Mucosa of rectum (tissue), 2 donors: Measurements from ENCODE around the gene TWSG1.
"Not testable (repeated sequence)": the region's sequence is repeated elsewhere in the genome, so short reads cannot be mapped to it uniquely, and the experiment has no call there.

Source experiments
- H3K27ac ChIP-seq, 2 donors: one replicate each; pipeline ENCODE4 v1.7.0; 2013; ENCODE audit warnings: inconsistent platforms in 2 of 2, low read depth in 2 of 2, low read length in 2 of 2
- H3K27me3 ChIP-seq, 2 donors: one replicate each; pipeline ENCODE4 v1.7.0; 2013; ENCODE audit warnings: low read length in 2 of 2; ENCODE audit not compliant: control insufficient read depth in 2 of 2, insufficient read depth in 2 of 2
- H3K36me3 ChIP-seq, 2 donors: one replicate each; pipeline ENCODE4 v1.7.0; 2013; ENCODE audit warnings: low read length in 2 of 2; ENCODE audit not compliant: control insufficient read depth in 2 of 2, insufficient read depth in 2 of 2
- H3K4me1 ChIP-seq, 2 donors: one replicate each; pipeline ENCODE4 v1.7.0; 2013; ENCODE audit warnings: low read length in 2 of 2, mild to moderate bottlenecking in 1 of 2; ENCODE audit not compliant: control insufficient read depth in 2 of 2, insufficient read depth in 2 of 2
- H3K4me3 ChIP-seq, 2 donors: one replicate each; pipeline ENCODE4 v1.7.0; 2013; ENCODE audit warnings: low read length in 2 of 2
- H3K9ac ChIP-seq, 2 donors: one replicate each; pipeline ENCODE4 v1.7.0; 2013; ENCODE audit warnings: low read length in 2 of 2, low read depth in 1 of 2, mild to moderate bottlenecking in 1 of 2
- H3K9me3 ChIP-seq, 2 donors: one replicate each; pipeline ENCODE4 v1.7.0; 2013; ENCODE audit warnings: low read length in 2 of 2; ENCODE audit not compliant: control insufficient read depth in 2 of 2
- donor health status: healthy.
- donor health status: Normal muscosa, but diverticular disease.

The TWSG1 gene

DNA sequence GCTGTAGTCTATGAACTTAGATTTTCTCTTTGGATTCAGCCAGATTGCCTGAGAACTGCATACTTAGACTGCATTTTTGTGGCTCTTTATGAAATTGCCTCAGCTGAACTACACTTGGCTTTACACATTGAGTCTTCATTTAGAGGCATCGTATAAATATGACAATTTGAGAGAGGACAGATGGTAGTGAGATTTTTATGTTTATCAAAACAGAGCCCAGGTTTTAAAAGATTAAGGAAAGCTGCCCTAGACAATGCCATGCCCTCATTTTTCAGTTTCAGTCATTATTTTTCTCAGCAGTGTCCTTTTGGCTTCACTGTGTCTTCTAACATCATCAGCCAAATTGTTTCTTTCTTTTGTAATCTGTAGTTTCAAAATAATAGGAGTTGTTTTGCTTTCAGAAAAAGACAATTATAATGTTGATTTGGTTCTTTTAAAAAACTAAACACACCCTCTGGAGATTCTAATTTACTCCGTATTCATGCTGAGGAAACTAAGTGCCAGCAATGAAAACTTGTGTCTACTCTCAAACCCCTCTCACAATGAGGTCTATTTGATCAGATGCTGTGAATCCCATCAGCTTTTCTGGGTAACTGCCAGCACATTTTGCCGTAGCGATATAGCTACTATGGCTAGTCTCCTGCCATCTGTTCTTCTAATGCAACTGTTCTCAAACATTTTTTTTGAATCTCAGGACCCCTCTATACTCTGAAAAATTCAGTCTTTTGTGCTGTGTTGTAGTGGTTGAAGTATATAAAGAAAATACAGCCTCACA lies 46.2 kb downstream of the TWSG1 start:
- Histone ChIP-seq H3K36me3 (no peaks in the 10 kb centered on the region), H3K4me1 (no peaks in the 10 kb centered on the region), H3K4me3 (no peak overlapping the region), H3K9ac (no peak overlapping the region), H3K27me3 (no peaks in the 10 kb centered on the region), H3K9me3 (no peaks in the 10 kb centered on the region), H3K27ac (no peak overlapping the region)

DNA sequence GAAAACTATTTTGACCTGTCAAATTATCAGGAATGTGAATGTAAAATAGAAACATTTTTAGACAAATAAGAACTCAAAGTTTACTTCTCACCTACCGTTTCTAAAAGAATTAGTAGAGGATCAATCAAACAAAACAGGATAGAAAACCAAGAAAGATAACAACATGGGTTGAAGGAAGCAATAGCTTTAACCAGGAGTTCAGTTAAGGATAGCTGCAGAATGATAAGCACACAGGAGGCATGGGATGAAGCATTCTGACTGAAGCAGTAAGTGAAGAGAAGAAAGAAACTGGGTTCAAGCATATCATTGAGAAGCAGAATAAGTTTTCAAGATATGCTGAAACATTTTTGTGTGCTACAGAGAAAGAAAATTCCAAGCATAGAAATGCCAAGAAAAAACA lies 52.3 kb downstream of the TWSG1 start:
- Histone ChIP-seq H3K4me3 (no peak overlapping the region), H3K27ac (no peak overlapping the region), H3K4me1 (no peaks in the 10 kb centered on the region), H3K27me3 (no peaks in the 10 kb centered on the region), H3K9ac (no peak overlapping the region), H3K9me3 (no peaks in the 10 kb centered on the region), H3K36me3 (no peaks in the 10 kb centered on the region)

DNA sequence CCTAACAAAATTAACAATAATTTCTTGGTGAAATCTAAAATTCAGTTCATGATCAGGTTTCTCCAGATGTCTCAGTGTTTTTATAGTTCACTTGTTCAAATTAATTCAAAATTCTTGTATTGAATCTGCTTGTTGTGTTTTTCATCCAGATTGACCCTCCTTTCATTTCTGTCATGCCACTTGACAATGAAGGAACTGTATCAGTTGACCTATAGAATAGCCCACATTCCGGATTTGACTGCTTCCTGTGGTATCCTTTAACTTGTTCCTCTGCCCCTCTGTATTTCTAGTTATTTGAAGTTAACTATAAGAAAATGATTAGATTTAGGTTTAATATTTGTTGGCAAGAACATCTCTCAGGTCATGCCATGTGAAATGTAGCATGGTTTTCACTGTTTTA lies 53.3 kb downstream of the TWSG1 start:
- no peaks in the 10 kb centered on the region for H3K27me3 ChIP-seq
- no peaks in the 10 kb centered on the region for H3K36me3 ChIP-seq
- no peak overlapping the region for H3K9ac ChIP-seq
- H3K4me3 ChIP-seq: no peak overlapping the region
- no peaks in the 10 kb centered on the region for H3K9me3 ChIP-seq
- H3K27ac ChIP-seq: no peak overlapping the region
- no peaks in the 10 kb centered on the region for H3K4me1 ChIP-seq

DNA sequence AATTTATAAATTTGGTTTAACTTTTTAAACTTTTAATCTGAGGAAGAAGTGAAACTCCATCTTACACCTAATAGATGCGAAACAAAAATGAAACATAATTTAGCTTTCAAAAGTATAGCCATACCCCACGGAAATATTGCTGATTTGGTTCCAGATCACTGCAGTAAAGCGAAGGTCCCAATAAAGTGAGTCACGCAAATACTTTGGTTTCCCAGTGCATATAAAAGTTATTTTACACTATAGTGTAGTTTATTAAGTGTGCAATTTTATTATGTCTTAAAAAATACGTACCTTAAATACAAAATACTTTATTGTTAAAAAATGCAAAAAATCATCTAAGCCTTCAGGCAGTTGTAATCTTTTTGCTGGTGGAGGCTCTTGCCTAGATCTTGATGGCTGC lies 55.1 kb downstream of the TWSG1 start:
- Histone ChIP-seq H3K27ac (no peak overlapping the region), H3K9me3 (no peaks in the 10 kb centered on the region), H3K4me3 (no peak overlapping the region), H3K27me3 (no peaks in the 10 kb centered on the region), H3K4me1 (no peaks in the 10 kb centered on the region), H3K36me3 (no peaks in the 10 kb centered on the region), H3K9ac (no peak overlapping the region)

DNA sequence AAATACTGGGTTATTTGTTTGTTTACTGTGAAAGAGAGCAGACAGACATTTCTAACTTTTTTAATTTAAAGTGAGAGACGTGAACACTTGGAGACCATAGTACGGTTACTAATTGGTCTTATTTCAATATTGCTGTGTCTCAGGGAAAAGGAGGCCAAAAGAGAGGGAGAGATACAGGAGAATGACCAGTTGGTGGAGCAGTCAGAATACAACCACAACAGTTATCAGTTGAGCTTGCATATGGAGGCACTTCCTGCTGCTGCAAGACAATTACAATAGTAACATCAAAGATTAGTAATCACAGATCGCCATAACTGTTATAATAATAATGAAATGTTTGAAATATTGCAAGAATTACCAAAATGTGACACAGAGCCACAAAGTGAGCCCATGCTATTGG lies 58.2 kb downstream of the TWSG1 start:
- Histone ChIP-seq H3K4me1 (no peaks in the 10 kb centered on the region), H3K27me3 (no peaks in the 10 kb centered on the region), H3K36me3 (no peaks in the 10 kb centered on the region), H3K9ac (no peak overlapping the region), H3K27ac (no peak overlapping the region), H3K4me3 (no peak overlapping the region), H3K9me3 (no peaks in the 10 kb centered on the region)

DNA sequence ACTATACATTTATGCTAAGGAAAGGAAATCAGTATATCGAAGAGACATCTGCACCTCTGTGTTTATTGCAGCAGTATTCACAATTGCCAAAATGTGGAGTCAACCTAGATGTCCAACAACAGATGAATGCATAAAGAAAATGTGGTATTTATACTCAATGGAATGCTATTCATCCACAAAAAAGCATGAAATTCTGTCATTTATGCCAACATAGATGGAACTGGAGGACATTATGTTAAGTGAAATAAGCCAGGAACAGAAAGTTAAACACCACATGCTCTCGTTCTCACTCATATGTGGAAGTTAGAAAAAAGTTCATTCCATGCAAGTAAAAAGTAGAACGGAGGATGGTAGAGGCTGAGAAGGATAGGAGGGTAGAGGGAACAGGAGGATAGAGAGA lies 59.5 kb downstream of the TWSG1 start:
- Histone ChIP-seq H3K27ac (no peak overlapping the region), H3K36me3 (no peaks in the 10 kb centered on the region), H3K27me3 (no peaks in the 10 kb centered on the region), H3K9ac (no peak overlapping the region), H3K4me3 (no peak overlapping the region), H3K9me3 (no peaks in the 10 kb centered on the region), H3K4me1 (no peaks in the 10 kb centered on the region)

DNA sequence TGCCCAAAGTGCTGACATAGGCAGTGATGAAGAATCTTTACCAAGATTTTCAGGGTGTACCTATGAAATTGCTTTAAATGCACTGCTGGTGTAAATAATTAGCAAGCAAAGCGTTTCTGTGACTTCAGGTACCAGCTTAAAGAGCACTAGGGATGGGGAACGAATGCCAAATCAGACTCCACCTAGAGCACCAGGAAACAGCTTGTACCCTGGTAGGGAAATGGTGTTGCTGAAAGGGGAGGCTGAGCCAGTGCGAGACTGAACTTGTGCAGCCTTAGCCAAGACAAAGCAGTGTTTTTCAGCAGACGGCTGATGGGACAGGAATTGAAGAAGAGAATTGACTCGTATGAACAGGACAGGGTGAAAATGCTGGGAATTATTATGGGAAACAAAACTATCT lies 65.6 kb downstream of the TWSG1 start:
- H3K4me1 ChIP-seq: no peaks in the 10 kb centered on the region
- no peaks in the 10 kb centered on the region for H3K36me3 ChIP-seq
- no peak overlapping the region for H3K9ac ChIP-seq
- no peak overlapping the region for H3K4me3 ChIP-seq
- no peak overlapping the region for H3K27ac ChIP-seq
- no peaks in the 10 kb centered on the region for H3K9me3 ChIP-seq
- no peaks in the 10 kb centered on the region for H3K27me3 ChIP-seq

DNA sequence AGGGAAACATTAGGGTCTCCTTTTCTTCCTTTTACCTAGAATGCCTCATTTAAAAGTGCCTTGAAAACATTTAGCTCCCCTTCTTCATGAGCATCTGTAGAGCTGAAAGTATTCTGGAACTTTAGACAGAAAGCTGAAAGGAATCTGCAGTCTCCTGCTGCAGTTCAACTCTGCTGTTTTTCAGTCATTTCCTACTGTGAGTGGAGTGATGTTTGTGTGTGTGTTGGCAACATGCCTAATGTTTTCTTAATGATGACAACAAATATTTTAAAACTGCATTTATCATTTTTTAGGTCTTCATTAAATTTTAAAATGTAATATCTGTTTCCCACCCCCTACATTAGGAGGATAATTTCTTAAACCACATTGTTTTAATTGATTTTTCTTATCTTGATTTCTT lies 66.6 kb downstream of the TWSG1 start:
- H3K36me3 ChIP-seq: no peaks in the 10 kb centered on the region
- no peak overlapping the region for H3K4me3 ChIP-seq
- no peaks in the 10 kb centered on the region for H3K9me3 ChIP-seq
- no peak overlapping the region for H3K9ac ChIP-seq
- H3K27ac ChIP-seq: no peak overlapping the region
- no peaks in the 10 kb centered on the region for H3K27me3 ChIP-seq
- H3K4me1 ChIP-seq: no peaks in the 10 kb centered on the region

DNA sequence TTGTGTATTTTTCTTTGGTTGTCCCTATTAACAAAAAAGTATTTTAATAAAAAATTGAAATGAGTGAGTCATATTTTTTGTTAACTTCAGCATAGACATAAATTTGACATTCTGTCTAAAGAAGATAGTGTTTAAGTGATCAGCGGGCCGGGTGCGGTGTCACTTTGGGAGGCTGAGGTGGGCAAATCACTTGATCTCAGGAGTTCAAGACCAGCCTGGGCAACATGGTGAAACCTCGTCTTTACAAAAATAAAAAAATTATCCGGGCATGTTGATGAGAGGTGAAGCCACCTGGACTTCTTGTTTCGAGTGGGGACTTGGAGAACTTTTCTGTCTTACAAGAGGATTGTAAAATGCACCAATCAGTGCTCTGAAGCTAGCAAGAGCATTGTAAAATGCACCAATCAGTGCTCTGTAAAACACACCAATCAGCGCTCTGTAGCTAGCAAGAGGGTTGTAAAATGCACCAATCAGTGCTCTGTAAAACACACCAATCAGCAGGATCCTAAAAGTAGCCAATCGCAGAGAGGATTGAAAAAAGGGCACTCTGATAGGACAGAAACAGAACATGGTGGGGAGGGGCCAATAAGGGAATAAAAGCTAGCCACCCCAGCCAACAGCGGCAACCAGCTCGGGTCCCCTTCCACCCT lies 67.9 kb downstream of the TWSG1 start:
- not testable (repeated sequence) for H3K4me3 ChIP-seq, H3K9ac ChIP-seq, H3K27me3 ChIP-seq, H3K36me3 ChIP-seq, H3K9me3 ChIP-seq, H3K27ac ChIP-seq, H3K4me1 ChIP-seq

DNA sequence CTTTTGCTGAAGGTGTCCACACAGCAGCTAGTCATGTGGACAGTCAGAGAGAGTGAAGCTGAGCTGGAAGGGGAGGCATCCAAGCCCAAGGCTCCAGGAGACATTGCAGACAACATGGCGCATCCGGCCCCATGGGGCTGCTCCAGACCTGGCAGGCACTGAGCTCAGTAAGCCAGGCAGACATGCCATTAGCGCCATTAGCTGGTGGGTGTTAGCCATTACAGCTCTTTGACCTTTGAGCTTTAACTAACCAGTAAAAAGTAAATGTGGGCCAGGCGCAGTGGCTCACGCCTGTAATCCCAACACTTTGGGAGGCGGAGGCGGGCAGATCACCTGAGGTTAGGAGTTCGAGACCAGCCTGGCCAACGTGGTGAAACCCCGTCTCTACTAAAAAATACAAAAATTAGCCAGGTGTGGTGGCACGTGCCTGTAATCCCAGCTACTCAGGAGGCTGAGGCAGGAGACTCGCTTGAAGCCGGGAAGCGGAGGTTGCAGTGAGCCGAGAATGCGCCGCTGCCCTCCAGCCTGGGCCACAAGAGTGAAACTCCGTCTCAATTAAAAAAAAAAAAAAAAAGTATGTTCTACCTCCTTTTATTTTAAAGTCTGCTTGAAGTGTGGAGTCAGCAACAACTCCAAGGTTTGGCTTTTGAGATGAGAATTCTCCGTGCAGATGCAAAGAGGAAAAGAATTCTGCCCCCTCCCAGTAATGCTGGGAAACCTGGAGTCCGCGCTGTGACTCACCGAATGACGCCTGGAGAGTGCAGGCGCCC lies 69.4 kb downstream of the TWSG1 start:
- H3K36me3 ChIP-seq: no peaks in the 10 kb centered on the region
- no peak overlapping the region for H3K4me3 ChIP-seq
- no peaks in the 10 kb centered on the region for H3K9me3 ChIP-seq
- no peaks in the 10 kb centered on the region for H3K4me1 ChIP-seq
- H3K27me3 ChIP-seq: no peaks in the 10 kb centered on the region
- H3K9ac ChIP-seq: no peak overlapping the region
- H3K27ac ChIP-seq: no peak overlapping the region
